ENCODE results near the gene ARRB1.

Gene ARRB1

GRCh38 chr11:75219869-75220268, 131.6 kb downstream of the ARRB1 start:
- DNase-seq: no peak

- DNase-seq: no peak
Observed at GRCh38 chr11:75214843-75215242, 136.6 kb downstream of the ARRB1 start.

GRCh38 chr11:75214411-75214821, 137.0 kb downstream of the ARRB1 start:
- DNase-seq: no peak
